ENCODE measurements around the gene PRMT5. TPM values are rescaled to one million over a fixed set of nuclear protein-coding genes. Genes with fewer than 3 reads are reported as not detected.
A peak's percentile ranks its signal among the peaks of the same experiment; 100 is the strongest.
"Not testable (repeated sequence)": the region's sequence is repeated elsewhere in the genome, so short reads cannot be mapped to it uniquely, and the experiment has no call there.

The PRMT5 gene
- total RNA-seq = 40.0 and 48.1 TPM in 2 replicates

- peak; percentile 100 for DNase-seq
Measured at GRCh38 chr14:22929104-22929960, at the start of gene PRMT5. Gene PRMT5 (minus strand): TSS chr14:22929376. CDS start chr14:22929361, 15 bp downstream.

DNA sequence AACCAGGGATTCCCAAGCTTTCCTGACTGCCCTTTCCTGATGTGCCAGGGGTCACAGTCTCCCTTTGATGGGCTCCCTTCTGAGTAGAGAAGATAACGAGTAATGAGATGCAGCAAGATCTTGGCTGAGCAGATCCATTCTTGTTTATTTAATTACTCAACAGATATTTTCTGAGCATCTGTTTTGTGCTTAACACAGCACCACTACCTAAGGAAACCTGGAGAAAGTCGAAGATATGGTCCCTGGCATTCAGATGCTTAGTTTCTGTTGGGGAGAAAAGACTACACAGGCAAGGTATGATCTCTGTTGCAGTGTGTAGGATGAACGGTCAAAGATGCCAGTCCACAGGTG, 49.3 kb upstream of the PRMT5 start:
- DNase-seq = no peak

DNA sequence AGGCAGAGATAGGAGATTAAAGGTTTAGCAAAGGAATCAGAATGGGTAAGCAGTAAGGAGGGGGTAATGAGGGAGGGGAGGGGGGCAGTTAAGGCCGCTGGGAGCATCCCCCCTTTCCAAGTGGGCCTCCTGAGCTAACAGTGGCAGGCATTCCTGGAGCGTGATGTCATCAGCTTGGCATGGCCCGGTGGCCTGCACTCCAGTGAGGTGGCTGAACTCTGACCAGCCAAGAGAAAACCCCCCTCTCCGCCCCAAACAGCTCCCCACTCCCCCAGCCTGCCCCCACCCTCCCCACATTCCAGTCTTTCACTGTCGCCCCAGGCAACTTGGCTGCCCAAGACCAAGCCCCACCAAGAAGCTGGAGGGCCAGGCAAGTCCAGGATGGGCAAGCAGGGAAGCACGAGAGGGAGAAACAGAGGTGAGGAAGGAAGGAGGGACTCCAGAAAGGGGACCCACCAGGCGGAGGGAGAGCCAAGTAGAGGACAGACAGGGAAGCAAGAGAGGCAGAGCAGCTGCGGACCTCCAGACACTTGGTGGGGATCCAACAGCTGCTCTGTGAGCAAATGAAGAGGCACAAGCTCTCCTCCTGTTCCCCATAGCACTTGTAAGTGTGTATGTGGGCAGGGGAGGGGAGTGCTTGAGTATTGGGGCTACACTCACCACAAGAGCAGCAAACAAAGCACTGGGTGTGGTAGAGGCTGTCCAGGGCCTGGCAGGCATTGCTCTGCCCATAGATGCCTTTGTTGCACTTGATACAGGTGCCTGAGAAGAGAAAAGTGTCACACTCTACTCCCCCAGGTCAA, 48.7 kb upstream of the PRMT5 start:
- peak; percentile 78 for DNase-seq

GRCh38 chr14:22977434-22977683, 48.2 kb upstream of the PRMT5 start:
- DNase-seq = no peak

DNA sequence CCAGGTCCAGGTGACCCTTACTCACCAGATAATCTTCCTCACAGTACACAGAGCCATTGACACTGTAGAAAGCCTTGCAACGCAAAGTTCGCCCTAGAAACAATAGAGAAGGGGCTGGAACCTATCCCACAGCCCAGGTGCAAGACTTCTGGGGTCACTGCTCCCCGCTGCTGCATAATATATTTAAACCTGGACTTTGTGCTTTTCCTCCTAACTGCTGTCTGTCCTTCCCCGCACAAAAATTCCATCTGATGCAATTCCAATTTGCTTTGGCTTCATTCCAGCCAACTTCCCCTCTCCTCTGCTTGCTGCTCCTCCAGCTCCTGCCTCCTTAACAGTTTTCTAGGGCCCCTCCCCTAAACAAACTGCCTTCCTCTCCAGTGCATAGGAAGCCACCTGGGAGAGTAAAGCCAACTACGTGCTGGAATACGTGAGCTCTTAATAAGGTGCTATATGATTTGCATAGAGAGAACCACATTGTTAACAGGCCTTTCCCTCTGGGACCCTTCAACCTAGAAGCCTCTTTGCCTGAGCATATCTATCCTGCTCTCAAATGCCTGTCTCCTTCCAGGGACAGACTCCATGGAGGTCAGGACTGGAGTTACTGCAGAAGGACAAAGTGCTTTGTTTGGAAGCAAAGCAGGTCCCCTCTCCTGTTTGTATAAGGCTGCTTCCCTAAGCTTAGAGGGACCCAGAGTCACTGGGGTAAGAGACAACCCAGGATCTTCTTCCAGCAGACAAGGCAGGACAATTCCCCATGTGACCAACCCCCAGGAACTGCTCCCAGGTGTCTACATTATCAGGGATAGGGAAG, 47.7 kb upstream of the PRMT5 start:
- DNase-seq = peak; percentile 73

- peak; percentile 41 for DNase-seq
Measured at GRCh38 chr14:22974530-22975313, 45.5 kb upstream of the PRMT5 start.

GRCh38 chr14:22973217-22974032, 44.2 kb upstream of the PRMT5 start:
- peak; percentile 82 for DNase-seq

GRCh38 chr14:22972313-22972930, 43.2 kb upstream of the PRMT5 start:
- DNase-seq = no peak

- DNase-seq = no peak
Measured at GRCh38 chr14:22971152-22971551, 42.0 kb upstream of the PRMT5 start.

DNA sequence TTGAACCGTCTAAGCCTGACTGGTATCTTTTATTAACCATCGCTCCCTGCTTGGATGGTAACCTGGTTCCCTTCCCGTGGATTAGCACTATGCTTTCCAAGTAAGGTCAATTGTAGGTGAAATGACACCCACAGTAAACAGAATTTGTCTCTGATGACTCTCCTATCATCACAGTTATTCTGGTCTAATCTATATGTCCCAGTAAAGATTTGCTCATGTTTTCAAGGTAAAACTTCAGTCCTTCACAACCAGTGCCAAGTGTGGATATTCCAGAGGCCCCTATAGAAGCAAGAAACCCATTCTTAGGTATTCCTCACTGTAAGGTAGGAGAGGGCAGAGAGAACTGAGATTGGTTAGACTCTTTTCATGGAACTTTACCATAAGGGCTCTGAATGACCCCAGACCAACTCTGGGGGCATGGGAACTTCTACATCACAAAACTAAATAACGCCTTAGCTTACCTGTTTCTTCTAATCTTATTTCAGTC, 37.6 kb upstream of the PRMT5 start:
- no peak for DNase-seq

DNA sequence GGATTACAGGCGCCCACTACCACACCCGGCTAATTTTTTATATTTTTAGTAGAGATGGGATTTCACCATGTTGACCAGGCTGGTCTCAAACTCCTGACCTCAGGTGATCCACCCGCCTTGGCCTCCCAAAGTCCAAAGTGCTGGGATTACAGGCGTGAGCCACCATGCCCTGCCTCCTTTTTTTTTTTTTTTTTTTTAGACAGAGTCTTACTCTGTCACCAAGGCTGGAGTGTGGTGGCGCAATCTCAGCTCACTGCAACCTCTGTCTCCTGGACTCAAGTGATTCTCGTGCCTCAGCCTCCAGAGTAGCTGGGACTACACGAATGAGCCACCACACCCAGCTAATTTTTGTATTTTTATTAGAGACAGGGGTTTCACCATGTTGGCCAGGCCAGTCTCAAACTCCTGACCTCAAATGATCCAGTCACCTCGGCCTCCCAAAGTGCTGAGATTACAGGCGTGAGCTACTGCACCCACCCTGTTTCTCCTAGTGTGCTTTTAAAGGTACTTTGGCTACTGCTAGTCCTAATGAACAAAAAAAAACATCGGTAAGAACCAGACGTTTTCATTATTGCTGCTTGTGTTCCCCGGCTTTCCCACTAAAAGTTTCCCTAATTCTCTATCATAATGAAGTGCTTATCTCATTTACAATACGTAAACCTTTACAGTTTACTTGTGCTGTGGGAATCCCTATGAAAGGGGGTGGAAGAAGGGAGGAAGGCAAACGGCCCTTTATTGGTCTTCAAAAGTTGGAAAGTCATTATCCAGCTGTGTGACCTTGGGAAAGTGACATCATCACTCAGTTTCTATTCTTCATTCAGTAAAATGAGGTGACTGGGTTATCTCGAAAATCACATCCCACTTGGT, 37.0 kb upstream of the PRMT5 start:
- DNase-seq = peak; percentile 30

DNA sequence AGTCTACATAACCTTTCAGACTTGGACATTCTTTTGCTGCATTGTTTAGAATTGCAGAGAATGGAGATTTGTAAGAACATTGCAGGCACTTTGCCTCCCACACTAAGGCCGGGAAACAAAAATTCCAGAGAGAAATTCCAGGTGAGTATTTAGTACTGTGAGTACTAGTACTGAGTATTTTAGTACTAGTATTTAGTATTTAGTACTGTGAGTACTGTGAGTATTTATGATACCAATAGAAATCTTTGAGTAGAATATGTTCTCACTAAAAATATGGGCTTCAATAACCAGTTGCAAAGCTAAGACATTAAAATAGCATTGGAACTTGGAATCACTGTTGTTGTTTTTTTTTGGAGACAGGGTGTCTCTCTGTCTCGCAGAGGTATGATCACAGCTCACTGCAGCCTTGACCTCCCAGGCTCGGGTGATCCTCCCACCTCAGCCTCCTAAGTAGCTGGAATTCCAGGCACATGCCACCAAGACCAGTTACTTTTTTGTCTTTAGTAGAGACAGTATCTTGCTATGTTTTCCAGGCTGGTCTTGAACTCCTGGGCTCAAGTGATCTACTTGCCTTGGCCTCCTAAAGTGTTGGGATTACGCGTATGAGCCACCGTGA, 33.0 kb upstream of the PRMT5 start:
- no peak for DNase-seq

DNA sequence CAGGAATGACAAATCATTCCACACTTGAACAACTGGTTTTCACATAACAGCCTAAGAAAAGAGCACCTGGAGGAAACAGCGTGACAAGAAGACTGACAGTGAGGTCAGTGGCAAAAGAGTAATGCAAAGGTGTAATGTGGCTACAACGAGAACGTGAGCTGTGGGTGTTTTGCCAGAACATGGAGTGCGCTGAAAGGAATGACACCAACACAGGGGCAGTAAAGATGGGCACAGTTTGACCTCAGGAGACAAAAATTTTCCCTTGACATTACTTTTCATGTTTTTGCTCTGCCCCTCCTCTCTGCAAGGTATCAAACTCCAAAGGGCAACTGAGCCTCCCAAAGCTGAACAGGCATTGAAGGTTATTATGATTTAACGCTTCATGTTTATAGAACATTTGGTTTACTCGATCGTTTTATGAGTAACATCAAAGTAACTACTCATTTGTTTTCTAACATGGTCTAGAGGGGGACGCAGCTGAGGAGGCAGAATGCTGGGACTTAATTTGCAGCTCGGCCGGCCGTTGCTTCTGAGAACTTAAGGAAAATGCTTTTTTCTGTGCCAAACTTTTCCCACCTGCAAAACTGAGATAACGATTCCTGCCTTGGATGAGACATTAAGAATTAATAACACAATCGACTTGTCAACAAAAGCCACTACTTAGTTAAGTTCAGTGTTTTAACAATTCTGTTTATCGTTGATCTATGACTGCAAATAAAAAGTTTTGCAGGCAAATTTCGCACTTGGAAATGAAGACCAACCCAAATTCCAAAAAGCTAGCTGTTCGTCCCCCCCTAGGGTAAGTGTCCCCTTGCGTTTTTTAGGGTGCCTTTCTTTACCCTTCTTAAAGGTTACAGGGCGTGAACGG, 26.8 kb upstream of the PRMT5 start:
- peak; percentile 36 for DNase-seq

DNA sequence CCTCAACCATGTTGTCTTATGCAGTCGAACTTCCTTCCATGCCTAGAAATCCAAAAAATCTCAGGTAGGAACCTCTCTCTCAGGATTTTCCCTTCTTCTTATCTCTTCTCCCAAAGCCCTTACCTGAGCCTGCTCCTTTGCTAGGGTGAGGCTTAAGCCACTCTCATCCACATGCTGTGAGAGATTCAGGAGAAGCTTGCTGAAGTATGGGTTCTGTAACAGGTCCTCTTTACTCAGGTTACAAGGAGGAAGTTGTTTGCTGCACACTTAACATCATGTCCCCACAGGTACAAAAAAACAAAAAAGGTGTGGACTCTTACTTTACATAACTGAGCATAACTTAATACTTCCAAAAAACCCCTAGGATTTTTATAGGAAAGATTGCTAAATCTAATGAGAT, 23.2 kb upstream of the PRMT5 start:
- no peak for DNase-seq

DNA sequence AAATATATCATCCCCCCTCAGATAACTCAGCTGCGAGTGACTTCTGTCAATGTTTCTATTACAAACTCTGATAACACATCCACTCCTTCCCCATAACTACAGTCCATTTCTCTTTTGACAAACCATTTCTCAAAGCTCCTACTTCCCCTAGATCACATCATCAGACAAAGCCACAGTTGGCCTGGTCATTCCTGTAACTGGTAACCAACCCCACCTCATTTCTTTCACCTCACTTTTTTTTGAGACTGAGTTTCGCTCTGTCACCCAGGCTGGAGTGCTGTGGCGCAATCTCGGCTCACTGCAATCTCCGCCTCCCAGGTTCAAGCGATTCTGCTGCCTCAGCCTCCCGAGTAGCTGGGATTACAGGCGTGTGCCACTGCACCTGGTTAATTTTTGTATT, 22.6 kb upstream of the PRMT5 start:
- not testable (repeated sequence) for DNase-seq

DNA sequence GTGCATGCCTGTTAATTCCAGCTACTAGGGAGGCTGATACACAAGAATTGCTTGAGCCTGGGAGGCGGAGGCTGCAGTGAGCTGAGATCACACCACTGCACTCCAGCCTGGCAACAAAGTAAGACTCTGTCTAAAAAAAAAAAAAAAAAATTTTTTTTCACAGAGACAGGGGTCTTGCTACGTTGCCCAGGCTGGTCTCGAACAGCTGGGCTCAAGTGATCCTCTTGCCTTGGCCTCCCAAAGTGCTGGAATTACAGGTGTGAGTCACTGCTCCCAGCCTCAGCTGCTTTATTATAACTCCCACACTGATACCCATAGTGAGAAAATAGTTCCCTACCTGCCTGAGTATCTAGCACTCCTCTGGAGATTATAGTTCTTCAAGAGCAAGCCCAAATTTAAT, 16.5 kb upstream of the PRMT5 start:
- DNase-seq = no peak

DNA sequence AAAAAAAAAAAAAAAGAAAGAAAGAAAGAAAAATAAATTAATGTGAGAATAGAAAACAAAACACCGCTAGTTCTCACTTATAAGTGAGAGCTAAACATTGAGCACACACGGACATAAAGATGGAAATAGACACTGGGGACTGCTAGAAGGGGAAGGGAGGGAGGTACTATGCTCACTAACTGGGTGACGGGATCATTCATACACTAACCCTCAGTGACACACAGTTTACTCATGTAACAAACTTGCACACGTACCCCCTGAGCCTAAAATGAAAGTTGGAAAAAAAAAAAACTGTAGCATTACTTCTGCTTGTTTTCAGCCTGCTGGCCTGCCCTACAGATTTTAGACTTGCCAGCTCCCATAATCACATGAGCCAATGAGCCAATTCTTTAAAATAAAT, 10.5 kb upstream of the PRMT5 start:
- no peak for DNase-seq

GRCh38 chr14:22935156-22935555, 6.0 kb upstream of the PRMT5 start:
- DNase-seq = no peak

Data from dermis blood vessel endothelial cell (primary cell).